WI38 (cell line): Measurements from ENCODE around the gene LRRC7.

Experiments
- H3K4me3 ChIP-seq: 2 replicates; pipeline ENCODE4 v1.5.1; 2011; ENCODE audit warnings: low read depth, mild to moderate bottlenecking, control low read depth, low read length
- CTCF ChIP-seq: IDR thresholded peaks from 2 replicates; pipeline ENCODE4 v1.5.1; 2012; ENCODE audit warnings: low read depth, mild to moderate bottlenecking, control low read depth, low read length

Gene LRRC7

DNA sequence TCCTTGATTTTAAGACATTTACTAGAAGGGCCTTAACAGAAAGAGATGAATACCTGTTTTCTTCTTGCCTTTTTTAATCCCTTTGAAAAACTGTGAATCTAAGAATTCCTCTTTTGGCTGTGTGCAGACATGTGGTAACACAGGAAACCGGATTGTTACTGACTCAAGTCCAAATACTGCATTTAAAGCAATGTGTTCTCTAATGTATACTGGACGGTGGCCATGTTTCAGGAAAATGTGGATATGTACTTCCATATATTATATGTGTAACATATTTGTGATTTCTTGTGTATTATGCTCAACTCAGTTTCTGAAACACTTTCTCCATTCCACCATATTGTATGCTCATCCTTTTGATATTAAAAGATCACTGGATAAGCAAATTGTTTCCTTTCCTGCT is 185.1 kb downstream of the LRRC7 start:
- no peak overlapping the region for H3K4me3 ChIP-seq
- TF ChIP-seq CTCF: no peak

DNA sequence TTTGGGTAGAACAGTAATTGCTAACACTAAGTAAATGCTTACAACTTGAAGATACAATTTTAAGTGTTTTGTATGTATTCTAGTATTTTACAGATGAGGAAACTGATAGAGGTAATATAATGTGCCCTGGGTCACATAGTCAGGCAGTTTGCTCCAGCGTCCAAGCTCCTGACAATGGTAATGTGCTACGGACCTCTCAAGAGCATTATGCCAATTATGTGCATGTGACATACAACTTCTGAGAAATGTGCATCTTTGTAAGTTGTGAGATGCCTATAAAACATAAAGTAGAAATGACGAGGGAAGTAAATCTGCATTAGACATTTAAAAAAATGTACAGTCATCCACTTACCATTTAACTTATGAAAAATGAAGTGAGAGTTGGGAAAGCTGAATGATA is 186.8 kb downstream of the LRRC7 start:
- TF ChIP-seq CTCF: no peak
- no peak overlapping the region for H3K4me3 ChIP-seq

- H3K4me3 ChIP-seq: no peak overlapping the region
- TF ChIP-seq CTCF: no peak
Measured at GRCh38 chr1:69755647-69756046, 187.9 kb downstream of the LRRC7 start.

DNA sequence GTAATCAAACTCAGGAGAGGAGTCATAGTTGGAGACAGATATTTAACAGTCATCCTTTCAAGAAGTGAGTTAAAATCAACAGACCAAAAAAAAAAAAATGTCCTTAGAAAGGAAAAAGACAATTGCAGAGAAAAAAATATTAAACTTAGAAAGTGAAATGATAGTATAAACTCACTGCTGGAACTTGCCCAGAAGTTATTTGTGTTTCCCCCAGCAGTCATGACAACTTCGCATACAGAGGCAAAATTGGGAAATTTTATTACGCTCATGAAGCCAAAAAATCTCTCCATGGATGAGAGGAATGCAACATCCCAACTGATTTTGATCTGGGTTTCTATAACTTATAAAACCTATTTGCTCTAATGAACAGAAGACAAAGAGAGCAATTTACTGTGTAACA is 198.2 kb downstream of the LRRC7 start:
- H3K4me3 ChIP-seq: no peak overlapping the region
- no peak for TF ChIP-seq CTCF

DNA sequence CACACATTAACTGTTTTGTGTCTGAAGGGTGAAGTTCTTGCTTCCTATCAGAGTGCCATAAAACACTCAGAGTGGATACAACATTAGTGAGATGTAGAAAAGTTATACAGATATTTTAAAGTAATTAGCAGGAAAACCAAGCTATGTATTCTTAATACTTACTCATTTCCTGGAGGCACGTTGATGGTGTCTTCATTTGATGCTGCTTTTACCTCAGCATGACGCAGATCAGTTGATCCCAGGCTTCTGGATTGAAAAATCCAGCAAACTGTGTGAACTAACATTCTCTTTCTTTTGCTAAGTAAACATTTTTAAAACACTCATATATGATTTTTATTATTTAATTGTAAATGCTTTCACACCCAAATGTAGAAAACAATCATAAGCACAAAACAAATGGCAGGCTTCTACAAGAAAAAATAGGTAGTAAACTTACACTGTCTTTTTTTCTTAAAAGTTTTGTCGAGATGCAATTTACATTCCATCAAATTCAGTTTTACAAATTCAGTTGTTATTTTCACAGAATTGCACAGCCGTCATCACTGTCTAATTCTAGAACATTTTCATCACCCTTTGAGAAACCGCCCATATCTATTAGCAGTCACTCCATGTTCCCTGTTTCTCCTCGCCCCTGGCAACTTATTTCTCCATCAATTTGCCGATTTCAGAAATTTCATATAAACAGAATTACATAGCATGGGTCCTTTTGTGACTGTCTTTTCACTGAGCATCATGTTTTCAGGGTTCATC is 198.9 kb downstream of the LRRC7 start:
- no peak for TF ChIP-seq CTCF
- no peak overlapping the region for H3K4me3 ChIP-seq

- H3K4me3 ChIP-seq: no peak overlapping the region
- TF ChIP-seq CTCF: no peak
Measured at GRCh38 chr1:69776555-69776954, 208.8 kb downstream of the LRRC7 start.

DNA sequence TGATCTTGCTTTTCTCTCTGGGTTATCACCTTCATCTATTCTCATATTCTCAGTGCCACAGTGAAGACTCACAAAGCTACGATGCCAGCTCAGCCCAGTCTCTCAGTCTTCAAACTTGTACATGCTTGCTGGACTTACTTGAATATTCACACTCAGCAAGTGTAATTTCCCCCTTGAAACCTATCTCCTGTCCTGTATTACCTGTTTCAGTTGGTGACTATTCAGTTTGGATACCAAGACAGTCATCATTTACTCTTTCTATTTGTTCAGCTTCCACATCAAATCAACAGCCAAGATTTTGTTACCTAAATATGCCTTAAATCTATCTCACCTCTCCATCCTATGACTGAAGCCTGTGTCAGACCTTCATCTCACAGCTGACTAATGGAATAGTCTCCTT is 209.7 kb downstream of the LRRC7 start:
- no peak for TF ChIP-seq CTCF
- no peak overlapping the region for H3K4me3 ChIP-seq
